ENCODE results near the gene ADRB2.
A peak's percentile ranks its signal among the peaks of the same experiment; 100 is the strongest.
"Not testable (repeated sequence)": the region's sequence is repeated elsewhere in the genome, so short reads cannot be mapped to it uniquely, and the experiment has no call there.

Gene ADRB2

GRCh38 chr5:148826053-148826738 lies at the start of gene ADRB2:
ADRB2 (plus strand) TSS chr5:148826611; CDS start chr5:148826832, 221 bp downstream.
- peak; percentile 88 for DNase-seq

GRCh38 chr5:148776780-148777179 lies 49.6 kb upstream of the ADRB2 start:
- peak; percentile 16 for DNase-seq

DNA sequence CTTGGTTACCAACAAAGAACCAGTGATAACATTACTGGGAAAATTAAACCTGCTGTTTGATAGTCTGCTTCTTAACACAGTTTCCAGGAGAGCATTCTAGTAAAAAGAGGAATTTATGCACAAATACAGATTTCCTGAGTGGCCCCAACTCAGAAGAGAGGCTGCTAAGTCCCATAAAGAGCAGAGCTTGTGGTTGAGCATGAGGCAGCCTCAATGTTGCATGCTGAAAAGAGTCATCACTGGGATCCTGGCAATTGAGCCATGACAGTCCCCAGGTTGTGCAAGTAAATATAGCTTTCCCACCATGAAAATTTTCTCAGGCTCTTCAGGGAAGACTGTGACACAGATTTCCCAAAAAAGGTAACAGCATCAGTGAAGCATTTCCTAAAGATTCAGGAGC lies 47.5 kb upstream of the ADRB2 start:
- no peak for DNase-seq

DNA sequence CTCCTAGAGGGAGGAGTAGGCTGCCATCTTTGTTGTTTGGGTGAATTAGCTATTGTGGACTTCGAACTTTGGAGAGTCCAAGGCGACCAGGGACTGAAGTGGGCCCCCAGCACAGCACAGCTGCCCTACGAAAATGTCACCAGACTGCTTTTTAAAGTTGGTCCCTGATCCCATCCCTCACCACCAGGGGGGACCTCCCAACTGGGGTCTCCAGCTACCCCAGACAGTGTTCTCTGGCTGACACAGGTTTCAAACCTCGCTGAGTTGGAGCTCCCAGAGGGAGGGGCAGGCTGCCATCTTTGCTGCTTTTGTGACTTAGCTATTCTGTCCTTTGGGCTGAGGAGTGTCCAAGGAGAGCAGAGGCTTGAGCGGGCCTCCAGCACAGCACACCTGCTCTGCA lies 45.7 kb upstream of the ADRB2 start:
- no peak for DNase-seq

GRCh38 chr5:148781766-148782165 lies 44.6 kb upstream of the ADRB2 start:
- DNase-seq: no peak

DNA sequence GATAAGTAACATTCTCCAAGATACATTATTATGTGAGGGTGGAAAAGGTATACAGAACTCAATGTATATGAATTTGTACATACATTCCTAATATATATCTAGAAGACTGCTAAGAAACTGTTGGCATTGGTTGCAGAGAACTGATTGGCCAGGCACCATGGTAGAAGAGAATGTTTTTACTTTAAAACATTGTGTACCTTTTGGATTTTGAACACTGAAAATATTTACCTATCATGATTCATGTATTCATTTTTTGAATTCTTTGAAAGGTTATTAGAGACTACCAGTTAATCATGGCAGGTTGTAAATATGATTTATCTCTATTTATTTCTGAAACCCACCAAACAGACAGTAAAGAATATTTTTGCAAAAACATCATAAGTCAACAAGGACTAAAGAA lies 41.2 kb upstream of the ADRB2 start:
- no peak for DNase-seq

DNA sequence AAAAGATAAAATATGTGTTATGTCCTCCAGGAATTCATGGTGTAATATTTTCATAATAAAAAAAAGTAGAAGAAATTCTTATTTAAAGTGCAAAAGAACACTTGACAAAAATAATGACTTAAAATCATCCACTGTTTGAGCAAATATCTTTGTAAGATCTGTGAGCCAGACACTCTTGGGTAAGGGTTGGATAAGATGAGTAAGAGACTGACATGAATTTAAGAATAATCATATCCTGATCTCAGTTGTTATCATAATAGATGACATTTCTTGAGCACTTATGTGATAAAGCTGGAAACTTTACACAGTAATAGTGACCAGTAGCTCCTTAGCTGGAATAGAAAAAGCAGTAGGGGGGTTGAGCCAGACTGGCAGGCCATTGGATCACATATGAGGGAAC lies 40.0 kb upstream of the ADRB2 start:
- DNase-seq: no peak

DNA sequence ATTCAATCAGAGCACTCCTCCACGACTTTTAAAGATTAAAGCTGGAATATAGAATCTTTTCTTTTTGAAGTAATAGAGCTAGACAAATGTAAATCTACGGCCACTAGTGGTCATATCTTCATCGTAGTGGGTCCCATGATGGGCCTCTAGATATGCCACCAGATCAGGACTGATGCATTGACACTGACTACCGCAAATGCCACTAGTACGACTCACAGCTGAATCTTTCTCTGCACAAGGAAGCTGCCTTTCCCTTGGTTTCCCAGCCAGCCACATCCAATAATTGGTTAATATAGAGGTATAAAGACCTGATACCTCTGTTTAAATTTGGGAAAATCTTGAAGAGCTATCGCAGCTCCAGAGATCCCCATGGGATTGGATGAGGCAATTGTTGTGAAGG lies 37.8 kb upstream of the ADRB2 start:
- DNase-seq: no peak

DNA sequence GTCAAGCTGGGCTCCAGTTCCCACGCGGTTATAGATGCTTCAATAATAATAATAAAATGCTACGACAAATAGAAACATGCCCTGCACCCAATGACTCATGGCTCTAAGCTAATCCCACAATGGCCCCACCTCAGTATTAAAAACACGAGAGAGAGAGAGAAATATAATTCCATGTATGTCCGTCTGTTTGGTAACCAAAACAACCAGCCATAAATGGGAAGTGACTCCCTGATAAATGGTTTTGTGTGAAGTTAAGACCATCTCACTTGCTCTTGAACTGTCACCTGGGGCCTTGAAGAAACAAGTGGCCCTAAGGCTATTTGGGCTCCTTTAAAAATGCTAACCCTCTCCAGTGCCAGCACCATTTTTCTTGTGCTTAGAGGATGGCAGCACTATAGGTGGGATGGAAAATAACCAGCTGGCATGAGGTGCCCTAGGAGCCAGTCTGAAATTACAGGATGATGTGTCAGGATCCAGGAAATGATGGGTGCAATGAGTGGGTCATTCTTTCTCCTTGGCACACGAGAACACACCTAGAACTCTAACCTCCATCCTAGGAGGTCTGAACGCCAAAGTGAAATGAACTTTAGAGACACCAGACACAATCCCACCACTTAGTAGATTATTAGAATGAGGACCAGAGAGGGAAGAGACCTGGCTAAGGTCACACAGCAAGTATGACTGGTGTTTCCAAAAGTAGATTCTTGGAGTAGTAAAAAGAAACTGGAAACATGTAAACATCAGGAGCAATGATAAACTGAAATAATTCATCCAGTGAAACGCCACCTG lies 35.7 kb upstream of the ADRB2 start:
- no peak for DNase-seq

DNA sequence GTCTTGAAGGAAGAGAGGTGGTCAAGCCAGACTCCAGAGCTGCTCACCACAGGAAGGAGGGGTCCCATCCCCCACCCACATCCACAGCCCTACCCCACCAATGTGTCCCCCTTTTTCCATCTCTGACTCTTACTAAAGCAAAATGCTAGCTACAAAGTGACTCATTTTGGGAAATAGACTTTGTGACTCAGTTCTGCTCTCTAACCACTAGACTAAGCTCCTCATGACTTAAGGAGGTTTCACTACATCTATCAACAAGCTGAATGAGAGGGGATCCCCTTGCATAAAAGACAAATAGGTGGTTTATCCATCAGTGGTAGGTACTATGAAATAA lies 35.1 kb upstream of the ADRB2 start:
- DNase-seq: peak; percentile 46

GRCh38 chr5:148791696-148792095 lies 34.7 kb upstream of the ADRB2 start:
- DNase-seq: no peak

DNA sequence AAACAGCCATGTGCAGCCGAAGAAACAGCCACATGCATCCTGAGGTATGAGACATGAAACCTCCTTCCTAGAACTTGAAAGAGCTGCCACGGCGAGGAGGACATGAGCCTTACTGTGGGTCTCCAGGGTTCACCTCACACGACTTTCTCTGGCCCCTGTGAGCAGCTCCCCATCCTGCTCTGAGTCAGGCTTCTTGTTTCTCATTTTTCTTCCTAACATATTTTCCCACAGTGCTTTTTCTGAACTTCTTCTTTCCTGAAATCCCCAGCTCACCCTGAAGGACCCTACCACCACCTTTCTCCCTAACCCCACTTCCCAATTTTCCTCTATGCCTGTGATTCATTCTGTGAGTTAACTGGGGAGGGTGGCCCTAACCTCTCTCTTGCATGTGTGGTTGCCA lies 33.7 kb upstream of the ADRB2 start:
- no peak for DNase-seq

DNA sequence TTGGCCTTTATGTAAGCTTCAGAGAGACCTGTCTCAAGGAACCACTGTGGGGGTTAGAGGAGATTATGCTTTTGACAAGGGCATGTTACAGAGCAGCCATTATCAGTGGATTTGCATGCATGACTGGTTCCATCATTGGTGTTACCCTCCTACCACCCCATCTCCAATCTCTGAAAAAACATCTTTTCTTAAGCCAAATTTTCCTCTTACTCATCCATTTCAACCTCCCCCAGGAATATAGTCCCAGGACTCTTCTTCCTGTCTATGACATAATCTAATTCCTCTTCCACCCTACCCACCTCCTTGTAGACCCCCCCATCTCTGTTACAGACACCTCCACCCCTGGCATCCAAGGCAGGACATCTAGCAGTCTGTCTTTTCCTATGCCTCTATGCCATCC lies 33.1 kb upstream of the ADRB2 start:
- DNase-seq: no peak

GRCh38 chr5:148794275-148794674 lies 32.1 kb upstream of the ADRB2 start:
- DNase-seq: no peak

DNA sequence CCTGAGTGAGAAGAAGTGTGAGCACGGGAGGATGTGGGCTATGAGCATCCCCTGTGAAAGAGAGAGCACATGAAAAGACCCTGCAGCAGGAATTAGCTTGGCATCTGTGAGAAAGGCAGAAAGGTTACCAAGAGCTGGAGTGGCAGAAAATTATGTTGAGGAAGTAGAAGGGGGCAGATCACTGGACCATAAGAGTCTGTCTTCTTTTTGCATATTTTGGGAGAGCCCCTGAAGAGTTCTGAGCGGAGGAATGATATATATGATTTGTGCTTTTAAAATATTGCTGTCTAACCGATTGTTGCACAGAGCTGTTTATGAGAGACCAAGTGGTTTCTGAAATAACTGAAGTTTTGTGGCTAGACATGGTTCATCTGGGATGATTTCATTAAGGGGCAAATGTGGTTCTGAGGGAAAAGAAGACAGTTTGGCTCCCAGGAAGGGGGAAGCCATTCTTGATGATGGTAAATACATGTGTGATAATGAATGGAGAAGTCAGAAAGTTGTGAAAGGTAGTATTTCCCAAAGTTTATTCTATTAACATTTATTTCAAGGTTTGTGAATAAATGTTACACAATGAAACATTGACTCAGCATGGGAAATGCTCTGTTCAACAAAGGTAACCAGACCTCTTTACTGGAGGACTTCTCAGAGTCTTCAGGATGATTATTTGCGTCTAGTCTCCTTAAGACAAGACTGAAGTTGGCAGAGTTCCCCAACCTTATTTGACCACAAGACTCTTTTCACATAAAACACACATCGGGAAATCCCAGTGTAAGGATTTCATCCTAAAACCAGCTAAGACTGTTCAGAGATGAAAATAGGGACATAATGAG lies 31.5 kb upstream of the ADRB2 start:
- DNase-seq: no peak

DNA sequence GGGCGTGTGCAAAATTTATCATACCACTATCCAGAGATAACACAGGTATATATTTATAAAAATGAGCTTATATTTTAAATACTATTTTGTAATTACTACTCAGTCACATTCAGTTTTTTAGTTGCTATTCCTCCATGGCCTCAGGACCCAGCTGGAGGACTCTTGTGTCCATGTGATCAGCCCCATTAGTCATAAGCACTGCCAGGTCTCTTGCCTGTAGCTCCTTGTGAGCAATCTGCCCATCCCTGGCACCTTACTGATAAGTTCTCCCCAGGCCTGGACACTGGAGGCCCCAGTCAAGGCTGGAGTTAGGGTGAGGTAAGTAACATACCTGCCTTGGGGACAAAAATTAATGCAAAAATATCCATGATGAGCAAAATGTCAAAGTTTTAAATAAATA lies 29.5 kb upstream of the ADRB2 start:
- DNase-seq: no peak

- no peak for DNase-seq
Observed at GRCh38 chr5:148798786-148799185, 27.6 kb upstream of the ADRB2 start.

DNA sequence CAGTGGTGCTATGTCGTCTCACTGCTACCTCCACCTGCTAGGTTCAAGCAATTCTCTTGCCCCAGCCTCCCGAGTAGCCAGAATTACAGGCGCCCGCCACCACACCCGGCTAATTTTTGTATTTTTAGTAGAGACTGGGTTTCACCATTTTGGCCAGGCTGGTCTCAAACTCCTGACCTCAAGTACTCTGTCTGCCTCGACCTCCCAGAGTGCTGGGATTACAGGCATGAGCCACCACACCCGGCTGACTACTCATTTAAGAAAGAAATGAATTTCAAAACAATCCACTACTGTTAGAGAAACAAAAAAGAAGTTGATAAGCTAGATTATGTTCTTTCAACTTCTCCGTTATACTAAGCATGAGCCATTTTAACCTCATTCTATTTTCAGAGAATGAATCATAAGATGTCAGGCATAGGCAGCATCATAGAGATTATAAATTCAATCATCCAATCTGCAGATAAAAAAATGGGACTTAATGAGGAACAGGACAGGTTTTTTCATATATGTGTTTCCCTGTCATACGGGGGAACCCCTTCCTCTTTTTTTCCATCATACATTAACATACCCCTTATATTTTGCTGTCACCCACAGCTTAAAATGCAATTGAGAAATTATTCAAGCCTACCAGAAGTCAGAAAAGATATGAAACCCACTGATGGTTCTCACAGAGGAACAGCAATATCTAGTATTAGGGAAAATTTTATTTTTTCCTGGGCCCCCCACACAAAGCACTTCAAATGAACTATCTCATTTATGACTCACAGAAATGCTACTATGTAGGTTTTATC lies 26.5 kb upstream of the ADRB2 start:
- no peak for DNase-seq

DNA sequence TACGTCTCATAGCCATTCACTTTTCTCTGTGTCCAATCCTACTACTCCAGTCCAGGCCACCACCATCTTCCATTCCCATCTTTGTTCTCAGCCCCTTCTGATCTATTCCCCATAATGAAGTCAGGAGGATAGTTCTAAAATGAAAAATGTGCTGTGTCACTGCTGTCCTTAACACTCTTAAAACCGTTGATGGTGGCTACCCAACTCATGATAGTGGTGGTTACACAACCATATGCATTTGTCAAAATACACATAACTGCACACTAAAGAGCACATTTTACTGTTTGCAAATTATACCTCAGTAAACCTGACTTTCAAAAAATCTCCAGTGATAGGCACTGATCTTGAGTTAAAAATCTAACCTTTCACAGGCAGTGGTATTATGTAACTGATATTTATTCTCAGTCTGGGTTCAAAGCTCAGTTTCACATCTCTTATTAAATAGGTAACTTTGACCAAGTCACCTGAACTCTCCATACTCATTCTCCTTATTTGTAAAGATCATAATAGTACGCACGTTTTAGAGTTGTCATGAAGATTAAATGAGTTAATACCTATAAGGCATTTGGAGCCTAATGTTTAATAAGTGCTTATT lies 24.6 kb upstream of the ADRB2 start:
- DNase-seq: no peak

GRCh38 chr5:148803451-148803850 lies 23.0 kb upstream of the ADRB2 start:
- not testable (repeated sequence) for DNase-seq

GRCh38 chr5:148804393-148804792 lies 22.0 kb upstream of the ADRB2 start:
- no peak for DNase-seq
